A549 (cell line): ENCODE measurements around the gene DTX4. TPM values are rescaled to one million over a fixed set of nuclear protein-coding genes. Genes with fewer than 3 reads are reported as not detected.

ENCODE experiments used
- ATAC-seq, 2 experiments: fragments of 200-7000 bp in 1 of 2; fragments of >200 bp in 1 of 2; cut with Nextera tagmentation in 1 of 2; cut with Tn5 transposase in 1 of 2; 3 replicates each; pipeline versions ENCODE4 v1.8.0 to v1.9.1; 2018 to 2020; ENCODE audit warnings: mild to moderate bottlenecking in 1 of 2, moderate library complexity in 1 of 2
- CTCF ChIA-PET: fragments of 300-600 bp; sonication (Branson Sonifier 250); formaldehyde crosslinking; extraction: SDS; loops from one replicate; lab custom pipeline; 2021; ENCODE audit warnings: antibody characterized with exemption, inconsistent platforms; lab: Yijun Ruan, JAX
- POLR2A ChIA-PET: fragments of 350-600 bp; formaldehyde crosslinking; extraction: SDS; loops from one replicate; lab custom pipeline; 2021; ENCODE audit warnings: antibody characterized with exemption, inconsistent platforms; lab: Yijun Ruan, JAX
- DNase-seq, 2 experiments: peaks; one replicate each; pipeline versions ENCODE4 v3.0.0 to v3.0.0-alpha.2; 2011 to 2016; ENCODE audit warnings: low read depth in 1 of 2, low spot score in 1 of 2
- FAIRE-seq: peaks from 2 replicates; lab custom pipeline; 2011; peaks lifted over from hg19 to GRCh38; lab: Jason Lieb, UNC
- H3K27ac ChIP-seq, 2 experiments: fragments of >200 bp; sonication (Bioruptor Twin); formaldehyde crosslinking; 3 replicates each; pipeline ENCODE4 v1.5.1; 2016 to 2017
- H3K4me1 ChIP-seq: fragments of >200 bp; sonication (Bioruptor Twin); formaldehyde crosslinking; 3 replicates; pipeline ENCODE4 v1.6.1; 2016
- H3K4me2 ChIP-seq: fragments of >200 bp; sonication (Bioruptor Twin); formaldehyde crosslinking; 3 replicates; pipeline ENCODE4 v1.6.1; 2016
- H3K4me3 ChIP-seq: fragments of >200 bp; sonication (Bioruptor Twin); formaldehyde crosslinking; 3 replicates; pipeline ENCODE4 v1.5.1; 2016
- H3K9me3 ChIP-seq: fragments of >200 bp; sonication (Bioruptor Twin); formaldehyde crosslinking; 3 replicates; pipeline ENCODE4 v1.6.1; 2016
- CBX2 ChIP-seq: fragments of 200-600 bp; sonication (generic); IDR thresholded peaks from 2 replicates; pipeline ENCODE4 v1.6.1; 2016; ENCODE audit warnings: low read depth, mild to moderate bottlenecking, borderline replicate concordance
- CEBPB ChIP-seq, 2 experiments: fragments of >200 bp in 1 of 2; sonication (Bioruptor Twin) in 1 of 2; formaldehyde crosslinking in 1 of 2; IDR thresholded peaks; 2 replicates each; pipeline ENCODE4 v1.6.1; 2012 to 2016
- CTCF ChIP-seq: fragments of >200 bp; sonication (Bioruptor Twin); formaldehyde crosslinking; IDR thresholded peaks from 3 replicates; pipeline ENCODE4 v1.5.1; 2016
- E2F6 ChIP-seq: IDR thresholded peaks from 2 replicates; pipeline ENCODE4 v1.6.1; 2012; ENCODE audit warnings: low read depth, borderline replicate concordance
- GATA3 ChIP-seq: IDR thresholded peaks from 2 replicates; pipeline ENCODE4 v1.6.1; 2012; ENCODE audit warnings: borderline replicate concordance
- JUN ChIP-seq, 2 experiments: fragments of >200 bp; sonication (Bioruptor Twin); formaldehyde crosslinking; IDR thresholded peaks; 2 replicates in 1 of 2; 3 replicates in 1 of 2; pipeline ENCODE4 v1.6.1; 2016 to 2017
- KDM5A ChIP-seq: fragments of 200-600 bp; sonication (generic); IDR thresholded peaks from 2 replicates; pipeline ENCODE4 v1.6.1; 2016; ENCODE audit warnings: antibody characterized with exemption, mild to moderate bottlenecking
- MAFK ChIP-seq: fragments of 450-650 bp; IDR thresholded peaks from 2 replicates; pipeline ENCODE4 v1.6.1; 2014; ENCODE audit not compliant: partially characterized antibody
- MAX ChIP-seq: IDR thresholded peaks from 2 replicates; pipeline ENCODE4 v1.6.1; 2012
- MAZ ChIP-seq: fragments of 150-350 bp; IDR thresholded peaks from 2 replicates; pipeline ENCODE4 v1.6.1; 2014; ENCODE audit warnings: antibody characterized with exemption, low read depth, low read length, borderline replicate concordance
- MYC ChIP-seq: IDR thresholded peaks from 2 replicates; pipeline ENCODE4 v1.6.1; 2012; ENCODE audit warnings: mild to moderate bottlenecking, inconsistent platforms, low read length, improper control_type of control experiment, borderline replicate concordance
- PBX3 ChIP-seq: IDR thresholded peaks from 2 replicates; pipeline ENCODE4 v1.6.1; 2012
- POLR2A ChIP-seq: IDR thresholded peaks from 2 replicates; pipeline ENCODE4 v1.6.1; 2012; ENCODE audit warnings: mild to moderate bottlenecking, low read length
- RAD21 ChIP-seq, 2 experiments: fragments of >200 bp in 1 of 2; sonication (Bioruptor Twin) in 1 of 2; formaldehyde crosslinking in 1 of 2; IDR thresholded peaks in 1 of 2; conservative IDR thresholded peaks in 1 of 2; 2 replicates in 1 of 2; 3 replicates in 1 of 2; pipeline ENCODE4 v1.6.1; 2012 to 2018; ENCODE audit warnings: inconsistent platforms in 1 of 2
- REST ChIP-seq: fragments of 200-600 bp; sonication (generic); IDR thresholded peaks from 2 replicates; pipeline ENCODE4 v1.6.1; 2016; ENCODE audit warnings: antibody characterized with exemption, mild to moderate bottlenecking, moderate library complexity
- SMC3 ChIP-seq: fragments of >200 bp; sonication (Bioruptor Twin); formaldehyde crosslinking; IDR thresholded peaks from 3 replicates; pipeline ENCODE4 v1.6.1; 2018; ENCODE audit warnings: inconsistent platforms
- TFCP2L1 ChIP-seq: fragments of 250-450 bp; sonication (Bioruptor Pico); IDR thresholded peaks from 2 replicates; pipeline ENCODE4 v1.5.0; 2021; ENCODE audit warnings: mild to moderate bottlenecking
- WGBS: methylation state at CpG from one replicate; pipeline ENCODE4 v1.1.6; 2017; ENCODE audit errors: missing lambda C conversion rate; 5-methylcytosine and 5-hydroxymethylcytosine counted together
- polyA minus RNA-seq: library from RNA; depleted of rRNA, polyadenylated mRNA; stranded (reverse); fragments of >200 nt; gene quantifications from 2 replicates; pipeline ENCODE4 v1.2.3, GENCODE V29; 2011; rRNA and poly(A)+ RNA removed
- polyA plus RNA-seq, 4 experiments: library from polyadenylated mRNA; depleted of rRNA in 3 of 4; stranded (reverse); fragments of >200 nt; fragmentation: RNase III in 1 of 4; extraction: RNeasy Plus Mini Kit Qiagen cat#74134 plus additional on column Dnase treatment in 1 of 4; gene quantifications; 2 replicates in 3 of 4; 3 replicates in 1 of 4; pipeline ENCODE4 v1.2.3, GENCODE V29; 2011 to 2017

The DTX4 gene
- 0.97 and 2.2 TPM in 2 replicates for polyA plus RNA-seq (2011; rRNA removed)
- polyA plus RNA-seq (2012; cell fraction: cytosol; rRNA removed) = 1.1 and 1.9 TPM in 2 replicates
- 2.3 and 3.0 TPM in 2 replicates for polyA plus RNA-seq (2012; cell fraction: nucleus; rRNA removed)
- polyA plus RNA-seq (2017; fragmentation: RNase III; extraction: RNeasy Plus Mini Kit Qiagen cat#74134 plus additional on column Dnase treatment) = 3.0 to 3.3 TPM (median 3.1 TPM) in 3 replicates
- polyA minus RNA-seq = 4.6 and 5.8 TPM in 2 replicates

- POLR2A ChIA-PET = interaction anchor here (0.5 to 1.7 kb wide), 5 partner anchors 23 to 626 kb away, joined by 3 to 6 read pairs (median 4); partner anchors contain the start of gene PATL1
- CTCF ChIA-PET = interaction anchor here (0.5 to 9.8 kb wide), 55 partner anchors 10 to 1854 kb away, joined by 3 to 161 read pairs (median 4); partner anchors contain the start of genes MPEG1 and PATL1
- peak; percentile 67 for FAIRE-seq
- peak; percentile 87 to 94 for ATAC-seq
- peaks cover 26% of the 10 kb centered on the region for H3K4me1 ChIP-seq
- H3K9me3 ChIP-seq = no peaks in the 10 kb centered on the region
- H3K4me3 ChIP-seq = peak within 1 kb of the TSS; percentile 80
- peak; percentile 85 to 90 for DNase-seq
- 1% methylated on average over 32 of the region's 64 CpGs for WGBS
- peak within 1 kb of the TSS; percentile 75 to 93 for H3K27ac ChIP-seq
- TF ChIP-seq MAZ (peak; percentile 61; the same call in 1 of the 2 replicates), PBX3 (peak; percentile 90), GATA3 (no peak), MAX (peak; percentile 84), E2F6 (peak; percentile 89), RAD21 (conservative IDR thresholded peaks at IDR 0.05 in 1 of 2, IDR thresholded peaks at IDR 0.05 in 1 of 2) (peak; percentile 83 to 90), MAFK (no peak), JUN (IDR thresholded peaks at IDR 0.05) (0 out of 5 replicates have a peak, but pooled peaks of 1 of the 2 experiments have one; percentile 23), POLR2A (peak; percentile 50), TFCP2L1 (CRISPR knock-in tag) (no peak), CEBPB (IDR thresholded peaks at IDR 0.05) (peak; percentile 17 to 58; a peak in 2 of 4 replicates), SMC3 (peak; percentile 77), CTCF (peak; percentile 36), CBX2 (no peak)
- TF ChIP-seq, all 56 proteins: peak for 10
- peak within 1 kb of the TSS; percentile 99 for H3K4me2 ChIP-seq
Observed at GRCh38 chr11:59171508-59172322, at the start of gene DTX4. Gene DTX4 (plus strand): TSS chr11:59172132. CDS start chr11:59172596, 464 bp downstream.

- peaks cover 19% of the 10 kb centered on the region for H3K9me3 ChIP-seq
- TF ChIP-seq E2F6 (peak; percentile 34; the same call in 1 of the 2 replicates), MAX (peak; percentile 19; the same call in 1 of the 2 replicates), GATA3 (no peak), SMC3 (peak; percentile 60; the same call in 2 of the 3 replicates), RAD21 (conservative IDR thresholded peaks at IDR 0.05 in 1 of 2, IDR thresholded peaks at IDR 0.05 in 1 of 2) (peak; percentile 90 to 94), MYC (no peak), JUN (IDR thresholded peaks at IDR 0.05) (no peak), REST (no peak), CTCF (peak; percentile 87), KDM5A (no peak)
- ATAC-seq (peak; percentile 100), DNase-seq (peak; percentile 73 to 77), FAIRE-seq (no peak)
- H3K4me2 ChIP-seq = peak overlapping the region; percentile 56
- no peak overlapping the region for H3K4me3 ChIP-seq
- ChIA-PET POLR2A (no interaction called here), CTCF (interaction anchor here (0.5 to 2.3 kb wide), 54 partner anchors 9 to 1786 kb away, joined by 3 to 25 read pairs (median 4); partner anchors contain the start of genes DTX4, FAM111B, GLYATL1B and LPXN)
- no peaks in the 10 kb centered on the region for H3K4me1 ChIP-seq
- WGBS = 24% methylated on average over 16 of the region's 20 CpGs
- H3K27ac ChIP-seq = 0 out of 6 replicates have a peak overlapping the region, but pooled peaks of 1 of the 2 experiments have one; percentile 37
Observed at GRCh38 chr11:59135648-59136461, 36.1 kb upstream of the DTX4 start.
